ENCODE measurements around the gene MBD4.
"Not testable (repeated sequence)": the region's sequence is repeated elsewhere in the genome, so short reads cannot be mapped to it uniquely, and the experiment has no call there.

The MBD4 gene

DNA sequence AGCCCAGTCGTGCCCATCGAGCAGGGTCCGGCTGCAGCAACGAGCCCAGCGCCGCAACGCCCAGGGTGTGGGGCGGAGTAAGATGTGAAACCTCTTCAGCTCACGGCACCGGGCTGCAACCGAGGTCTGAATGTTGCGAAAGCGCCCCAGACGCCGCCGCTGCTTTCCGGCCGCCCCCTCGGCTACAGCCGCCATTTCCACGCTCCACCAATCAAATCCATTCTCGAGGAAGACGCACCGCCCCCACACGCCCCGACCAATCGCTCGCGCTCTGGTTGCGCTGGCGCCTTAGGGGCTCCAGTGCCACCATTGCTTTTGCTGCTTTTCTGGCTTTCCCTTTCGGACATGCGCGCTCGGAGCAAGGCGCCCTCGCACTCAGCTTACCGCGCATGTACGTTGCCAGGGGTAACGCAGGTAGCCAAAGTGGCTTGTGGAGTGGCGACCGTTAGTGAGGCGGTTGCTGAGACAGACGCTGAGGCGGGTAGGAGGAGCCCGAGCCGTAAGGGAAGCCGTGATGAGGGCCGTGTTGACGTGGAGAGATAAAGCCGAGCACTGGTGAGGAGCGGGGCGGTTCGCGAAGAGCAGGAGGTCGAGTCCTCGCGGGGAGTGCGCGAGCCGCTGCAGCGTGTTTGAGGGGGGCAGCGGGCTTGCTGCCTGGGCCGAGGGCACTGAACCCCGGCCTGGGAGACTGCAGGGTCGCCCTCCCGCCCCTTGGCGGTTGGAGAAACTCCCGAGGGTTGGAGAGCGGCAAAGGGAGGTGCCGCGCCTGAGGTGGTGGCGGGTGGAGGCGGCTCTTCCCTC, at the start of gene MBD4, which contains the start of gene IFT122:
Gene MBD4 (minus strand): TSS at position 132 of the 801 bp plus-strand sequence. CDS start 115 bp downstream, at position 17.
Gene IFT122 (plus strand): TSS at position 408 of the 801 bp plus-strand sequence. CDS start 107 bp downstream, at position 515.
- peak; percentile 100 for DNase-seq

- DNase-seq = not testable (repeated sequence)
These were observed 49.5 kb upstream of the MBD4 start for GRCh38 chr3:129489258-129489657.

DNA sequence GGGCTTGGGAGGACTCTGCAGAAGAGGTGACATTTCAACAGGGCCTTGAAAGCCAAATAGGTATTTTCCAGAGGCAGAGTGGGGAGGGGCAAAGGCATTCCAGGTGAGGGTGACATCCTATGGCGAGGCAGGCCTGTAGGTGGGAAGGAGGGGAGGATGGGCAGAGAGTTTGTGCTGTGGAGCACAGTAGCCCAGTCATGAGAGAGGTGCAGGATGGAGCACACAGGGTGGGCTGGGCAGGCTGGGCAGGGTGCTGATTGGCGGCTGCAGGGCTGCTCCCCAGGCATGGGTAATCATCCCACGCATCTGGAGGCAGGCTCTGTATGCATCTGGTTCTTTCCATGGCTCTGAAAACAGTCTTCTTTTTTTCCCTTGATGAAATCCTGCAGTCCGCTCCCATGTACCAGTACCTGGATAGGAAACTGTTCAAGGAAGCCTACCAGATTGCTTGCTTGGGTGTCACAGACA, 48.2 kb upstream of the MBD4 start:
- not testable (repeated sequence) for DNase-seq

GRCh38 chr3:129487183-129487867, 47.6 kb upstream of the MBD4 start:
- DNase-seq = no peak

- DNase-seq = no peak
These were observed 46.9 kb upstream of the MBD4 start for GRCh38 chr3:129486664-129487035.

- no peak for DNase-seq
These were observed 46.2 kb upstream of the MBD4 start for GRCh38 chr3:129485721-129486663.

- not testable (repeated sequence) for DNase-seq
These were observed 45.4 kb upstream of the MBD4 start for GRCh38 chr3:129485146-129485545.

GRCh38 chr3:129483870-129484269, 44.1 kb upstream of the MBD4 start:
- DNase-seq = no peak

DNA sequence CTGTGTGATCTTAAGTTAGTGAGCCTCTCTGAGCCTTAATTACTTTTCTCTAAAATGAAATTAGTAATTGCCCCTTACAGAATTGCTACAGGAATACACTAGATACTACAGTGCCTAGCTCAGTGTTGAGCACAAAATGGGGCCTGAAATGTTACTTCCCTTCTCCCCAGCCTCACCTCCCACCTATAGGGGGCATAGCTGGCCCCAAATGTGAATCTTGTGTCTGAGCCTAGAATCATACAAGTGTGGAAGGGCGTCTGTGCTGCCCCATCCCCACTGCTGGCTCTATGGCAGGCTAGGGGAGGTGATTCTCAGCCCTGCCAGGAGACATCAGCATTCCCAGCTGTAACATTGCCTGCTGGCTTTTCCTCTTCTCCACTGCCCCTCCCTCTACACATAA, 43.0 kb upstream of the MBD4 start:
- DNase-seq = no peak

DNA sequence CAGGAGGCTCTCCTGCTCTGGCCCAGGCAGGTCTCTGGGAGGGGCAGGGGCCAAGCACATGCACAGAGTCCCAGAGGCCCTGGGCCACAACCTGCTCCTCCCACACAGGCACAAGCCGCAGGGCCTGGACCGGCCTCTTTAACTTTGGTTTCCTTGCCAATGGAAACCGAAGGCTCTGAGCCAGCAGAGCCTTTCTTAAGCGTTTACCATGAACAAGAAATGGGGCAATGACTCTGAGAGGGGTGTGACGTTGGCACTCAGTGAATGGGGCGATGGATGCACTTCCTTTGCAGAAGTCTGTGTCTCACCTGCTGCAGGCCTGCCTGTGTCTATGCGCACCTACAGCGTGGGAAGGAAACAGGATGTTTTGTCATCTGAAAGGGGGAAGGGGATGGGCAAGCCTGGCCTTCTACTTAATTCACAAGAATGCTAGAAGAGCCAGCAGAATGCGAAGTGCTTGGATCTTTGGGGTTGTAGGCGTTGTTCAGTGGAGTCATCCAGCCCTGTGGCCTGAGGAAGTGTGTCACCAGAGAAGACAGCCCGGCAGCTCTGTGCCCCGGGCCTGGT, 42.1 kb upstream of the MBD4 start:
- DNase-seq = peak; percentile 51

- not testable (repeated sequence) for DNase-seq
These were observed 41.5 kb upstream of the MBD4 start for GRCh38 chr3:129481225-129481765.

DNA sequence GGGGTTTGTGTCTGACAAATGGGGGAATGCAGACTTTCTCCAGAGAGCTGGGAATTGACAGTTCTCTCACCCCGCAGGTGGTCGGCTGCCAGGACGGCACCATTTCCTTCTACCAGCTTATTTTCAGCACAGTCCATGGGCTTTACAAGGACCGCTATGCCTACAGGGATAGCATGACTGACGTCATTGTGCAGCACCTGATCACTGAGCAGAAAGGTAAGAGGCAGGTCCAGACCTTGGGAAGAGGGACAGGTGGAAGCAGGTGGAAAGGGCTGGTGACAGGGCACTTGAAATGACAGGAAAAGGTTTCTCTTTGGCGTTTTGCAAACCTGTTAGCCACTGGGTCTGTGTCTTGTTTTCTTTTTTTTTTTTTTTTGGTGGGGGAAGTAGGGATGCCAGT, 36.8 kb upstream of the MBD4 start:
- DNase-seq = no peak

DNA sequence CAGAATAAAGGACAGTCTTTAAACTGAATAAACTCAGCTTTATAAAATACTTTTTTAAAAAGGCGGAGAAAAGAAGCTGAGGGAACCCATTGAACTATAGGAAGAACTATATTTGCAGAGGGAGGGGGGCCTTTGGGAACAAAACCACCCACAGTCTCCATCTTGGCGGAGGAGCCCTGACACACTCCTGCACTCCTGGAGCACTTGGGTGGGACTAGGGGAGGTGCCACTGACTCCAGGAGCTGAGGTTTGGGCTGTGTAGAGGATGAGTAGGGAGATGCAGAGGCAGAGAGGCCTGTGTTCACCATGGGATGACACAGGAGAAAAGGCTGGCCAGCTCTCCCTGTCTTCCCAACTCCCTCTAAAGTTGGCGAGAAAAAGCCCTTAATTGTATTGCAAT, 36.1 kb upstream of the MBD4 start:
- no peak for DNase-seq

DNA sequence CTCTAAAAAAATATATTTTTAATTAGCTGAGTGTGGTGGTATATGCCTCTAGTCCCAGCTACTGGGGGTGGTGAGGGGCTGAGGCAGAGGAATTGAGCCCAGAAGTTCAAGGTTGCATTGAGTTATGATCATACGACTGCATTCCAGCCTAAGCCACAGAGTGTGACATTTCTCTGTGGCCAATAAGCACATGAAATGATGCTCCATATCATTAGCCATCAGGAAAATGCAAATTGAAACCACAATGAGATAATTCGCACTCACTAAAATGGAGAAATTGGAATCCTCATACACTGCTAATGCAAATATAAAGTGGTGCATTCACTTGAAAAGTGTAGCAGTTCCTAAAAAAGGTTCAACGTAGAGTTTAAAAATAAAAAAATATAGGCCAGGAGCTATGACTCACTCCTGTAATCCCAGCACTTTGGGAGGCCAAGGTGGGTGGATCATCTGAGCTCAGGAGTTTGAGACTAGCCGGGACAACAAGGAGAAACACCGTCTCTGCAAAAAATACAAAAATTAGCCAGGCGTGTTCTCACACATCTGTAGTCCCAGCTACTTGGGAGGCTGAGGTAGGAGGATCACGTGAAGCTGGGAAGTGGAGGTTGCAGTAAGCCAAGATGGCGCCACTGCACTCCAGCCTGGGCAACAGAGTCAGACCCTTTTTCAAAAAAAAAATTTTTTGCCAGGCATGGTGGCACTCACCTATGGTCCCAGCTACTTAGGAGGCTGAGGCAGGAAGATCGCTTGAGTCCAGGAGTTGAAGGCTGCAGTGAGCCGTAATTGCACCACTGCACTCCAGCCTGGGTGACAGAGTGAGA, 35.4 kb upstream of the MBD4 start:
- DNase-seq = no peak

- DNase-seq = no peak
These were observed 34.0 kb upstream of the MBD4 start for GRCh38 chr3:129473769-129474152.

DNA sequence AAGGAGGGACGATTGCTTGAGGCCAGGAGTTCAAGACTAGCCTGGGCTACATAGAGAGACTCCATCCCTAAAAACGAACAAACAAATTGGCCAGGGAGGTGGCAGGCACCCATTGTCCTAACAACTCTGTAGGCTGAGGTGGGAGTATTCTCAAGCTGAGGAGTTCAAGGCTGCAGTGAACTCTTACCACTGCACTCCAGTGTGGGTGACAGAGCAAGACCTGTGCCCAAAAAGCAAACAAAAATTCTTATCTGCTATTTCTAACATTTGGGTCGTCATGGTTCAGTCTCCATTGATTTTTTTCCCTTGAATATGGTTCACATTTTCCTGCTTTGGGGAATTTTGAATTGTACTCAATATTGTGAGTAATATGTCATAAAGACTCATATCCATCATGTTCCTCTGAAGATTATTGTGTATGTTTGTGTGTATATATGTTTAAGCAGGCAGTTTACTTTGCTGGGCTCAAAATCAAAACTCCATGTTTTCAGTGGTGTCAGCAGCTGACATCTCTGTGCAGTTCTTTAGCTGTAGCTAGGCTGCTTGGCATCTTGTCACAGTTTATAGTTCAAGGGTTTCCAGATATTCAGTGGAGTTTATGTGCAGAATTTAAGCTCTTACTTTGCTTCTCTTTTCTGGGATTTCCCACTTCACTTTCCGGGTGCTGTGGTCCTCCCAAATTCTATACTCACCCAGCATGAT, 33.5 kb upstream of the MBD4 start:
- no peak for DNase-seq

GRCh38 chr3:129470861-129471260, 31.1 kb upstream of the MBD4 start:
- no peak for DNase-seq

GRCh38 chr3:129469026-129469425, 29.3 kb upstream of the MBD4 start:
- no peak for DNase-seq

GRCh38 chr3:129467932-129468331, 28.2 kb upstream of the MBD4 start:
- no peak for DNase-seq

GRCh38 chr3:129463716-129464115, 24.0 kb upstream of the MBD4 start:
- no peak for DNase-seq

DNA sequence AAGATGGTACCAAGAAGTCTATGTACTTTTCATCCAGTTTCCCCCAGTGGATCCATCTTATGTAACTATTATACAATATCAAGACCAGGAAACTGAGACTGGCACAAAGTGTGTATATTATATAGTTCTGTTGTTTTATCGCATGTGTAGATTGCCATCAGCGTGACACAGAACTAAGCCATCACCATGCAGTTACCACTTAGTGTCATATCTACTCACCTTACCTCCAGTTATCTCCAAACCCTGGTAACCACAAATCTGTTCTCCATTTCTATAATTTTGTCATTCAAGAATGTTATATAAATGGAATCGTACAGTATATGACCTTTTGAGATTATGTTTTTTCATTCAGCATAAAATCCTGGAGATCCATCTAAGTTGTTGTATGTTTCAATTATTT, 23.3 kb upstream of the MBD4 start:
- DNase-seq = no peak

All from CD4-positive, alpha-beta T cell treated with Interleukin-4 for 4 hours (primary cell).